Measurements from ENCODE around the gene ARHGEF19.

DNA sequence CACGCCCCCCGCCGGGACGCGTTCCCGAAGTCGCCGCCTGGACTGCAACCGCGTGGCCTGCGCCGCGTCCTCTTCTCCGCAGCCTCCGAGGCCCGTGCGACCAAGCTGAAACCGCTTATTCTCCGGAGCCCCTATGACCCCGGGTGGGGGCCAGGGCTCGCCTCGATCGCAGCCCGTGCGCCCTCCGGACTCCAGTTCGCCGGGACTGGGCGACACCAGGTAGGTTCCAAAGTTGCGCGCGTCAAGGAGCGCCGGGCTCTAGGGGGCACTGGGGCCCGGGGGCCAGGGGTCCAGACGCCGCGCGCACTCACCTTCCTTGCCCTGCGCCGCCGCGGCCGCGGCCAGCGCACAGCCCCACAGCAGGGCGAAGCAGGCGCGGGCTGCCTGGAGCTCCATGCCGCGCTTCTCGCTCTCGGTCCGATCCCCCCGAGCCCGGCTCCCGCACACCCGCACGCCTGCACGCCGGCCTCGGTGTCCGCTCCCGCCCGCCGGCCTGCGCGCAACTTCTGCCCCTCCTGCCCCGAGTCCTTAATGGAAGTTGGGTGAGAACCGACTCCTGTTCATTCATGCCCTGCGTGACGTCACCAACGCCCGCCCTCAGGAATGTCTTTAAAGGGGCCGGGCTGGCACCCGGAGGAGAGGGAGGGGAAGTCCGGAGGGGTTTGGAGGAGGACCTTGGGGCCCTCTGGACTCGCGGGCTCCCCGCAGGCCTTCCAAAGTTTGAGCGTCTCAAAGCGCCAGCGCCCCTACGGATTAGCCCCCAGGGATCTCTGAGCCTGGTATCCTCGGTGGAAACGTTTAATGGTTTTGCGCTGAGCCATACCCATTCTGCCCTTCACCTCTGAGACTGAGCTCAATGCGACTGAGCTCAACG, 56.7 kb downstream of the ARHGEF19 start, which contains the start of gene EPHA2:
- TF ChIP-seq EP300 (IDR thresholded peaks at IDR 0.05) (no peak), POLR2A (IDR thresholded peaks at IDR 0.05) (peak in 2 of 4 donors; percentile 83 to 95), POLR2AphosphoS5 (IDR thresholded peaks at IDR 0.05) (peak; percentile 90 to 99 (median 98))
- TF ChIP-seq, protein P1, sequence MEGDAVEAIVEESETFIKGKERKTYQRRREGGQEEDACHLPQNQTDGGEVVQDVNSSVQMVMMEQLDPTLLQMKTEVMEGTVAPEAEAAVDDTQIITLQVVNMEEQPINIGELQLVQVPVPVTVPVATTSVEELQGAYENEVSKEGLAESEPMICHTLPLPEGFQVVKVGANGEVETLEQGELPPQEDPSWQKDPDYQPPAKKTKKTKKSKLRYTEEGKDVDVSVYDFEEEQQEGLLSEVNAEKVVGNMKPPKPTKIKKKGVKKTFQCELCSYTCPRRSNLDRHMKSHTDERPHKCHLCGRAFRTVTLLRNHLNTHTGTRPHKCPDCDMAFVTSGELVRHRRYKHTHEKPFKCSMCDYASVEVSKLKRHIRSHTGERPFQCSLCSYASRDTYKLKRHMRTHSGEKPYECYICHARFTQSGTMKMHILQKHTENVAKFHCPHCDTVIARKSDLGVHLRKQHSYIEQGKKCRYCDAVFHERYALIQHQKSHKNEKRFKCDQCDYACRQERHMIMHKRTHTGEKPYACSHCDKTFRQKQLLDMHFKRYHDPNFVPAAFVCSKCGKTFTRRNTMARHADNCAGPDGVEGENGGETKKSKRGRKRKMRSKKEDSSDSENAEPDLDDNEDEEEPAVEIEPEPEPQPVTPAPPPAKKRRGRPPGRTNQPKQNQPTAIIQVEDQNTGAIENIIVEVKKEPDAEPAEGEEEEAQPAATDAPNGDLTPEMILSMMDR (IDR thresholded peaks at IDR 0.05), result no peak

Measured in stomach (tissue), 4 donors.